Measurements from ENCODE around the gene CD37.

DNA sequence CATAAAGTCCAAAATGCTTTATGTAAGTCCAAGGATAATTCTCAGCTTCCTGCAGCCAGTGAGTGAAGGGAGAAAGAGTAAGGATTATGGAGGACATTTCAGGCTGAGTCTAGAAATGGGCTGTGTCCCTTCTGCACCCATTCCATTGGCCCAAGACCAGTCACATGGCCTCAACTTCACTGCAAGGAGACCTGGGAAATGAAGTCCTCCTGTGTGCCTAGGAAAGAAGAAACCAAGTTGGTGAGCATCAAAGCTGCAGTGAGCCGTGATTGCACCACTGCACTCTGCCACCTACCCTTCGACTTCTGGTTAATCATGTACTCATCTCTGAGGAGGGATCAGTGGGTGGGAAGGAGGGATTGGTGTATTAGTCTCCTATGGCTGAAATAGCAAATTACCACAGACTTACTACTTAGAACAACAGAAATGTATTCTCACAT lies 3.6 kb upstream of the CD37 start:
- TF ChIP-seq CTCF (IDR thresholded peaks at IDR 0.05) (no peak), POLR2A (IDR thresholded peaks at IDR 0.05) (no peak)

All from adrenal gland (tissue), 5 donors.